Naive B cell (primary cell): ENCODE data around the gene SH3TC1. TPM values are rescaled to one million over a fixed set of nuclear protein-coding genes. Genes with fewer than 3 reads are reported as not detected.

ENCODE experiments used
- ATAC-seq, 2 donors: fragments of 150-1000 bp; cut with Tn5 transposase; 2 replicates each; pipeline ENCODE4 v1.10.0; 2021; ENCODE audit warnings: low read depth in 2 of 2, mild to moderate bottlenecking in 2 of 2, moderate library complexity in 2 of 2
- DNase-seq: peaks from one replicate; pipeline ENCODE4 v3.0.0; 2022
- H3K27ac Mint-ChIP-seq, 6 donors: one replicate each; pipeline ENCODE4 v1.8.0; 2020 to 2022; ENCODE audit warnings: mild to moderate bottlenecking in 6 of 6, mixed read lengths in 6 of 6, moderate library complexity in 5 of 6, inconsistent platforms in 2 of 6
- H3K27me3 Mint-ChIP-seq, 3 donors: one replicate each; pipeline ENCODE4 v1.8.0; 2021 to 2022; ENCODE audit warnings: mixed read lengths in 3 of 3, mild to moderate bottlenecking in 1 of 3
- H3K36me3 Mint-ChIP-seq, 2 donors: one replicate each; pipeline ENCODE4 v1.8.0; 2020 to 2022; ENCODE audit warnings: mixed read lengths in 2 of 2, inconsistent platforms in 1 of 2, mild to moderate bottlenecking in 1 of 2
- H3K4me1 Mint-ChIP-seq, 3 donors: one replicate each; pipeline ENCODE4 v1.8.0; 2020 to 2022; ENCODE audit warnings: mixed read lengths in 3 of 3, inconsistent platforms in 1 of 3, mild to moderate bottlenecking in 1 of 3, moderate library complexity in 1 of 3
- H3K4me3 Mint-ChIP-seq, 8 donors: one replicate each; pipeline ENCODE4 v1.8.0; 2020 to 2022; ENCODE audit warnings: mild to moderate bottlenecking in 8 of 8, mixed read lengths in 8 of 8, moderate library complexity in 8 of 8, inconsistent platforms in 2 of 8
- H3K9me3 Mint-ChIP-seq, 7 donors: one replicate each; pipeline ENCODE4 v1.8.0; 2020 to 2022; ENCODE audit warnings: mixed read lengths in 7 of 7, mild to moderate bottlenecking in 5 of 7, inconsistent platforms in 2 of 7, moderate library complexity in 1 of 7
- polyA plus RNA-seq, 6 donors: library from polyadenylated mRNA; unstranded; fragments of 300-500 nt; fragmentation: Illumina TruSeq; gene quantifications; one replicate each; pipeline ENCODE4 v1.2.3, GENCODE V29; 2021; ENCODE audit warnings: low read depth in 6 of 6

SH3TC1 gene
- polyA plus RNA-seq, 6 donors from 2014 or later = 24.1 to 64.3 (median 37.5) TPM

- H3K27ac Mint-ChIP-seq = no peak overlapping the region
- no peak for ATAC-seq
Observed at GRCh38 chr4:8157944-8158709, 41.0 kb upstream of the SH3TC1 start.

GRCh38 chr4:8158710-8159536, 40.2 kb upstream of the SH3TC1 start, which contains the start of gene ABLIM2:
Gene ABLIM2, minus strand, starts transcription at chr4:8158813. Its CDS starts 124 bp downstream, at chr4:8158689.
- H3K9me3 Mint-ChIP-seq = no peaks in the 10 kb centered on the region
- H3K27me3 Mint-ChIP-seq = peaks cover 0 to 29% (median 6%) of the 10 kb centered on the region in 3 donors
- peak within 1 kb of the TSS; percentile 90 to 100 (median 98) for H3K4me3 Mint-ChIP-seq
- peaks cover 32 to 54% (median 52%) of the 10 kb centered on the region in 3 donors for H3K4me1 Mint-ChIP-seq
- peak within 1 kb of the TSS; percentile 89 to 98 (median 96) for H3K27ac Mint-ChIP-seq
- ATAC-seq = peak; percentile 90 to 92
- no peaks in the 10 kb centered on the region for H3K36me3 Mint-ChIP-seq
- DNase-seq = peak; percentile 99

More at GRCh38 chr4:8157944-8158709, 41.0 kb upstream of the SH3TC1 start:
- Mint-ChIP-seq H3K27me3 (peaks cover 0 to 29% (median 6%) of the 10 kb centered on the region in 3 donors), H3K9me3 (no peaks in the 10 kb centered on the region), H3K4me1 (peaks cover 28 to 48% (median 45%) of the 10 kb centered on the region in 3 donors), H3K4me3 (peak overlapping the region; percentile 59 to 100 (median 86)), H3K36me3 (no peaks in the 10 kb centered on the region)
- no peak for DNase-seq

GRCh38 chr4:8159537-8160232, 39.4 kb upstream of the SH3TC1 start:
- H3K36me3 Mint-ChIP-seq = no peaks in the 10 kb centered on the region
- H3K4me1 Mint-ChIP-seq = peaks cover 39 to 59% (median 59%) of the 10 kb centered on the region in 3 donors
- H3K27me3 Mint-ChIP-seq = peaks cover 0 to 26% (median 6%) of the 10 kb centered on the region in 3 donors
- H3K9me3 Mint-ChIP-seq = no peaks in the 10 kb centered on the region
- peak overlapping the region in 1 of 6 donors; percentile 96 for H3K27ac Mint-ChIP-seq
- DNase-seq = no peak
- ATAC-seq = no peak
- peak overlapping the region; percentile 72 to 100 (median 92) for H3K4me3 Mint-ChIP-seq

- ATAC-seq (no peak), DNase-seq (no peak)
- H3K36me3 Mint-ChIP-seq = no peaks in the 10 kb centered on the region
- peaks cover 44 to 64% (median 61%) of the 10 kb centered on the region in 3 donors for H3K4me1 Mint-ChIP-seq
- peaks cover 0 to 23% (median 6%) of the 10 kb centered on the region in 3 donors for H3K27me3 Mint-ChIP-seq
- H3K4me3 Mint-ChIP-seq = peak overlapping the region in 7 of 8 donors; percentile 72 to 100 (median 98)
- no peaks in the 10 kb centered on the region for H3K9me3 Mint-ChIP-seq
- H3K27ac Mint-ChIP-seq = no peak overlapping the region
Observed at GRCh38 chr4:8160233-8160560, 38.9 kb upstream of the SH3TC1 start.

GRCh38 chr4:8160572-8160971, 38.5 kb upstream of the SH3TC1 start:
- Mint-ChIP-seq H3K9me3 (no peaks in the 10 kb centered on the region), H3K36me3 (no peaks in the 10 kb centered on the region), H3K4me3 (peak overlapping the region in 7 of 8 donors; percentile 29 to 100 (median 98)), H3K27me3 (peaks cover 0 to 19% (median 6%) of the 10 kb centered on the region in 3 donors), H3K4me1 (peaks cover 44 to 65% (median 63%) of the 10 kb centered on the region in 3 donors), H3K27ac (peak overlapping the region in 2 of 6 donors; percentile 53 to 54)
- ATAC-seq (no peak), DNase-seq (no peak)

GRCh38 chr4:8162625-8163024, 36.5 kb upstream of the SH3TC1 start:
- ATAC-seq (peak; percentile 46 to 55), DNase-seq (peak; percentile 80)
- peak overlapping the region; percentile 33 to 82 (median 67) for H3K4me3 Mint-ChIP-seq

GRCh38 chr4:8163026-8163425, 36.1 kb upstream of the SH3TC1 start:
- Mint-ChIP-seq H3K4me3 (peak overlapping the region; percentile 33 to 82 (median 67)), H3K27ac (peak overlapping the region; percentile 85 to 95 (median 92)), H3K4me1 (peaks cover 56 to 73% (median 57%) of the 10 kb centered on the region in 3 donors), H3K27me3 (no peaks in the 10 kb centered on the region), H3K36me3 (no peaks in the 10 kb centered on the region), H3K9me3 (peaks cover 1 to 8% (median 5%) of the 10 kb centered on the region in 7 donors)
- DNase-seq (no peak), ATAC-seq (no peak)

More at GRCh38 chr4:8162625-8163024, 36.5 kb upstream of the SH3TC1 start:
- Mint-ChIP-seq H3K27ac (peak overlapping the region; percentile 85 to 95 (median 92)), H3K27me3 (peaks cover 0 to 2% (median under 1%) of the 10 kb centered on the region in 3 donors), H3K9me3 (peaks cover 0 to 8% (median 1%) of the 10 kb centered on the region in 7 donors), H3K4me1 (peaks cover 56 to 73% (median 57%) of the 10 kb centered on the region in 3 donors), H3K36me3 (no peaks in the 10 kb centered on the region)

GRCh38 chr4:8163436-8164193, 35.5 kb upstream of the SH3TC1 start:
- H3K4me3 Mint-ChIP-seq = peak overlapping the region in 2 of 8 donors; percentile 26 to 28

GRCh38 chr4:8164194-8164565, 34.9 kb upstream of the SH3TC1 start:
- Mint-ChIP-seq H3K27ac (peak overlapping the region; percentile 8 to 95 (median 82)), H3K27me3 (no peaks in the 10 kb centered on the region), H3K36me3 (no peaks in the 10 kb centered on the region), H3K4me1 (peaks cover 52 to 67% (median 54%) of the 10 kb centered on the region in 3 donors), H3K9me3 (peaks cover 7 to 15% (median 8%) of the 10 kb centered on the region in 7 donors), H3K4me3 (peak overlapping the region in 1 of 8 donors; percentile 26)
- ATAC-seq = no peak
- no peak for DNase-seq

More at GRCh38 chr4:8163436-8164193, 35.5 kb upstream of the SH3TC1 start:
- Mint-ChIP-seq H3K27me3 (no peaks in the 10 kb centered on the region), H3K9me3 (peaks cover 5 to 11% (median 8%) of the 10 kb centered on the region in 7 donors), H3K27ac (peak overlapping the region; percentile 8 to 95 (median 82)), H3K36me3 (no peaks in the 10 kb centered on the region), H3K4me1 (peaks cover 56 to 73% (median 57%) of the 10 kb centered on the region in 3 donors)
- no peak for DNase-seq
- ATAC-seq = no peak

- Mint-ChIP-seq H3K9me3 (peaks cover 8 to 19% (median 11%) of the 10 kb centered on the region in 7 donors), H3K4me1 (peaks cover 49 to 62% (median 51%) of the 10 kb centered on the region in 3 donors), H3K4me3 (no peak overlapping the region), H3K36me3 (no peaks in the 10 kb centered on the region), H3K27ac (peak overlapping the region; percentile 6 to 95 (median 77)), H3K27me3 (no peaks in the 10 kb centered on the region)
- ATAC-seq (no peak), DNase-seq (no peak)
Observed at GRCh38 chr4:8164687-8165086, 34.4 kb upstream of the SH3TC1 start.

GRCh38 chr4:8165374-8165896, 33.7 kb upstream of the SH3TC1 start:
- no peaks in the 10 kb centered on the region for H3K36me3 Mint-ChIP-seq
- ATAC-seq = no peak
- peak overlapping the region in 4 of 6 donors; percentile 34 to 91 (median 78) for H3K27ac Mint-ChIP-seq
- no peak overlapping the region for H3K4me3 Mint-ChIP-seq
- DNase-seq = no peak
- peaks cover 44 to 55% (median 46%) of the 10 kb centered on the region in 3 donors for H3K4me1 Mint-ChIP-seq
- H3K27me3 Mint-ChIP-seq = no peaks in the 10 kb centered on the region
- peaks cover 8 to 19% (median 11%) of the 10 kb centered on the region in 7 donors for H3K9me3 Mint-ChIP-seq

GRCh38 chr4:8167291-8167690, 31.8 kb upstream of the SH3TC1 start:
- H3K27me3 Mint-ChIP-seq = no peaks in the 10 kb centered on the region
- ATAC-seq (no peak), DNase-seq (no peak)
- no peak overlapping the region for H3K4me3 Mint-ChIP-seq
- peak overlapping the region in 1 of 6 donors; percentile 22 for H3K27ac Mint-ChIP-seq
- H3K36me3 Mint-ChIP-seq = no peaks in the 10 kb centered on the region
- peaks cover 41 to 48% (median 46%) of the 10 kb centered on the region in 3 donors for H3K4me1 Mint-ChIP-seq
- peaks cover 8 to 19% (median 11%) of the 10 kb centered on the region in 7 donors for H3K9me3 Mint-ChIP-seq
